ENCODE results near the gene POLDIP3.

Gene POLDIP3

GRCh38 chr22:42614312-42615091 is at the start of gene POLDIP3:
POLDIP3 (minus strand) TSS chr22:42614883; CDS start chr22:42614857, 26 bp downstream.
- in situ Hi-C loops (cut with HindIII; ENCODE audit: low pct_unique_long_range_greater_than_20kb, low sequenced_read_pairs) = no loop called here

GRCh38 chr22:42661985-42662831 is 47.5 kb upstream of the POLDIP3 start:
- no peak for TF ChIP-seq JUND (IDR thresholded peaks at IDR 0.05; ENCODE audit: low read depth)
- DNase-seq (ENCODE audit: low read depth in 1 of 2, low spot score in 1 of 2) = peak in 1 of 2 experiments; percentile 72
- in situ Hi-C loops (cut with HindIII; ENCODE audit: low pct_unique_long_range_greater_than_20kb, low sequenced_read_pairs) = no loop called here

More at GRCh38 chr22:42614312-42615091, at the start of gene POLDIP3:
- DNase-seq (ENCODE audit: low read depth in 1 of 2, low spot score in 1 of 2) = peak; percentile 81 to 97
- no peak for TF ChIP-seq JUND (IDR thresholded peaks at IDR 0.05; ENCODE audit: low read depth)

- no peak for DNase-seq (ENCODE audit: low read depth in 1 of 2, low spot score in 1 of 2)
- in situ Hi-C loops (cut with HindIII; ENCODE audit: low pct_unique_long_range_greater_than_20kb, low sequenced_read_pairs) = no loop called here
- TF ChIP-seq JUND (IDR thresholded peaks at IDR 0.05; ENCODE audit: low read depth) = no peak
These were observed 41.9 kb upstream of the POLDIP3 start for GRCh38 chr22:42656578-42656977.

- no peak for TF ChIP-seq JUND (IDR thresholded peaks at IDR 0.05; ENCODE audit: low read depth)
- in situ Hi-C loops (cut with HindIII; ENCODE audit: low pct_unique_long_range_greater_than_20kb, low sequenced_read_pairs) = no loop called here
These were observed 41.0 kb upstream of the POLDIP3 start for GRCh38 chr22:42655693-42656092.

GRCh38 chr22:42654436-42655073 is 39.9 kb upstream of the POLDIP3 start:
- DNase-seq (ENCODE audit: low read depth in 1 of 2, low spot score in 1 of 2) = no peak
- in situ Hi-C loops (cut with HindIII; ENCODE audit: low pct_unique_long_range_greater_than_20kb, low sequenced_read_pairs) = no loop called here
- TF ChIP-seq JUND (IDR thresholded peaks at IDR 0.05; ENCODE audit: low read depth) = no peak

More at GRCh38 chr22:42655693-42656092, 41.0 kb upstream of the POLDIP3 start:
- peak in 1 of 2 experiments; percentile 59 for DNase-seq (ENCODE audit: low read depth in 1 of 2, low spot score in 1 of 2)

- in situ Hi-C loops (cut with HindIII; ENCODE audit: low pct_unique_long_range_greater_than_20kb, low sequenced_read_pairs) = no loop called here
- TF ChIP-seq JUND (IDR thresholded peaks at IDR 0.05; ENCODE audit: low read depth) = no peak
- no peak for DNase-seq (ENCODE audit: low read depth in 1 of 2, low spot score in 1 of 2)
These were observed 39.3 kb upstream of the POLDIP3 start for GRCh38 chr22:42653999-42654398.

- DNase-seq (ENCODE audit: low read depth in 1 of 2, low spot score in 1 of 2) = peak in 1 of 2 experiments; percentile 45
- in situ Hi-C loops (cut with HindIII; ENCODE audit: low pct_unique_long_range_greater_than_20kb, low sequenced_read_pairs) = no loop called here
- no peak for TF ChIP-seq JUND (IDR thresholded peaks at IDR 0.05; ENCODE audit: low read depth)
These were observed 36.5 kb upstream of the POLDIP3 start for GRCh38 chr22:42651134-42651533.

GRCh38 chr22:42649246-42650099 is 34.8 kb upstream of the POLDIP3 start, which contains the start of gene CYB5R3:
CYB5R3 (minus strand) TSS chr22:42649392; CDS start chr22:42649315, 77 bp downstream.
- TF ChIP-seq JUND (IDR thresholded peaks at IDR 0.05; ENCODE audit: low read depth) = no peak

GRCh38 chr22:42648368-42649245 is 33.9 kb upstream of the POLDIP3 start:
- peak in 1 of 2 experiments; percentile 60 for DNase-seq (ENCODE audit: low read depth in 1 of 2, low spot score in 1 of 2)
- TF ChIP-seq JUND (IDR thresholded peaks at IDR 0.05; ENCODE audit: low read depth) = no peak
- in situ Hi-C loops (cut with HindIII; ENCODE audit: low pct_unique_long_range_greater_than_20kb, low sequenced_read_pairs) = no loop called here

More at GRCh38 chr22:42649246-42650099, 34.8 kb upstream of the POLDIP3 start, which contains the start of gene CYB5R3:
- in situ Hi-C loops (cut with HindIII; ENCODE audit: low pct_unique_long_range_greater_than_20kb, low sequenced_read_pairs) = no loop called here
- peak; percentile 72 to 90 for DNase-seq (ENCODE audit: low read depth in 1 of 2, low spot score in 1 of 2)

- no peak for TF ChIP-seq JUND (IDR thresholded peaks at IDR 0.05; ENCODE audit: low read depth)
- DNase-seq (ENCODE audit: low read depth in 1 of 2, low spot score in 1 of 2) = no peak
- in situ Hi-C loops (cut with HindIII; ENCODE audit: low pct_unique_long_range_greater_than_20kb, low sequenced_read_pairs) = no loop called here
These were observed 33.3 kb upstream of the POLDIP3 start for GRCh38 chr22:42648017-42648367.

Measured in T47D (cell line).